NCI-H345 treated with DMSO at 0.1 percent for 48 hours (cell line): ENCODE measurements around the gene SPACA7.

Experiments
- DNase-seq: peaks from one replicate; lab custom pipeline; 2025; ENCODE audit not compliant: unreplicated experiment; lab: John Stamatoyannopoulos, UW

The SPACA7 gene

DNA sequence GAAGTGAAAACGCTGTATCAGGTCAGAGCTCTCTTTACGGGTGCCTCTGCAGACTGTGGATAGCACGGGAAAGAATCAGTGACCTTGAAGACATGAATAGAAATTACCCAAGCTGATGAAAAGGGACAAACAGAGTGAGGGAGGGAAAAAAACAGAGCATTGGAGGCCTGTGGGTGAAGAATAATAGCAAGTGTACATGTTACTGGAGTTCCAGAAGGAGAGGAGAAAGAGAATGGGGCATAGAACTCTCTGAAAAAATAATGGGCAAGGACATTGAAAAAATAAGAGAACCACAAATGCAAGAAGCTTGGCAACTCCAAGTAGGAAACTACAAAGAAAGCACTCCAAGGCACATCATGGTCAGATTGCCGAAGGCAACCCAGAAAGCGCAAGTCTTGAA is 86.3 kb downstream of the SPACA7 start:
- no peak for DNase-seq

DNA sequence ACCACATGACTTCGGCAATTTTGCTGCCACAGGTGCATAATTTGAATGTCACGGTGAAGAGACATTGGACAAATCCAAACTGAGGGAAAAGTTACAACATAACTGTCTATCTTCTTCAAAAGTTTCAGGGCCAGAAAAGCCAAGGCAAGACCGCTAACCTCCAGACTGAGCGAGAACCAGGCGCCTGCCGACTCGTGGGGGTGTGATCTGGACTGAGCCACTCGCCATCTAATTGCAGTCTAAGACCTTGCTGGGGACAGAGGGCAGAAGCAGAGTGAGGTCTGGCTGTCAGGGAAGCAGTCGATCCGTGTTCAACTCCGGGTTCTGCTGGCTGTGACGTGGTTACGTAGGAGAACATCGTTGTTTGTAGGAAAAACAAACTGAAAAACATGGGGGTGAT is 88.6 kb downstream of the SPACA7 start:
- no peak for DNase-seq

DNA sequence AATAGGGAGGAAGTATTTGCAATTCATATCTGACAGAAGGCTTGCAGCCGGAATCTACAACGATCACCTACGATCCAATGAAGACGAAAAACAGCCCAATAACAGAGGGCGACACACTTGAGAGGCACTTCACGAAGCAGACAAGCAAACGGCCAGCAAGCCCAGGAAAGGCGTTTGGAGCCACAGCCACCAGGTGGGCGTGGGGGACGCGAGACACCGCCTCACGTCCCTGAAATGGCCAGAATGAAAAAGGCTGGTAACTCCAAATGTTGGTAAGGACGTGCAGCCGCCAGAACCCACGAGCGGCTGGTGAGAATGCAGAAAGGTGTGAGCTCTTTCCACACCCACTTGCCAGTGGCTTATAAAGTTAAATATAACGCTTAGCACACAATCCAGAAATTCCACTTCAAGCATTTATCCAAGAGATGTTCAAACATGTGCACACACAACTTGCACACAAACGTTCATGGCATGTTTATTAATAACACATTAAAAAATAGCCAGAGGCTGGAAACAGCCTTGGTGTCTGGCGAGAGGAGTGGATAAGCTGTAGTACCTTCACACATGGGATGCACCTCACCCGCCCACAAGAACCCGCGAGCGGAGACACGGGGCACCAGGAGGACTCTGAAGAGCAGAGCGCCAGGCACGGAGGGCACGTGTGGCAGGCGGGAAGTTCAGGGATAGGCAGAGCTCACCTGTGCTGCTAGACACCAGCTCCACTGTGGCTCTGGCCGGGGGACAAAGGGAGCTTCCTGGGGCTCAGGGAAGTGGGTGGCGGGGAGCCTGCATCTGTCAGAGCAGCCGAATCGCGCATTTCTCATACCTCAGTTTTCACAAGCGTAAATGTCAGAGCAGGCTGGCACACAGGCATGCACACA is 89.3 kb downstream of the SPACA7 start:
- no peak for DNase-seq

DNA sequence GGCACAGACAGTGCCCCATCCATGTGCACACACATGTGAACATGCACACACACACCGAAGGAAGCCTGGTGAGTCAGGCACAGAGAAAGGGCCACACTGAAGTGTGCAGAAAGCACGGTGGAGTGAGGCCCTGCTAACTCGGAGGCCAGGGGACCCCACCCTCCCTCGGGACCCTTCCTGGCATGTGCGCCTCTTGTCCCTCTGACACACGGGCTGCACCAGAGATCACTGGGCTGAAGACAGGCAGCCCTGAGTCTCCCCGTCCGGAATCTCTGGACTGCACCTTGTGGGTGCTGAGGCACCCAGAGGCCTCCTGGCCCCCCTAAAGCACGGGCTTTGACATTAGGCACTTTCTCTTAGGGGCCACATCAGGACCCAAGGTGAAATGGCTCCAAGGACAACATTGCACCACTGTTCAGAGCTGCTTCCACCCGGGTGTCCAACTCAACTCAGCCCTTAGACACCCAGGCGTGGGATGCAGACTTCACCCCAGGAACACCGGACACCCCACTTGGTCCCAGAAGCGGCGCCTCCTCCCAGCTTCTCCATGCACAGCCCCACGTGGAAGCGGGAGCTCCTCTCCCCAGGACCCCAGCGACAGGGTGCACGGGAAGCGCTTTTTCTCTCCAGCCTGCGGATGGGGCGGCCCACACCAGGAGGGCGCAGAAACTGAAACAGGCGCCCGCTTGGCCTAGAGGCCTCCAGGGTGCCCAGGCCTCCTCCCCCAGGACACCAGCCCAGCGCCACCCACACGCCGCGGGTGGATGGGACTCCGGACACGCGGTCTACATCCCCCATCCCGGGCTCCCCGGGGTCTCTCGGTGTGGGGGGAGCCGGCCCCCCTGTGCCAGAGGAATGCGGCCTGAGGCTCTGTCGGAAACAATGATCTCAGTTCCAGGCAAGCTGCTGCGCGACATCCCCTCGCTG is 90.2 kb downstream of the SPACA7 start:
- no peak for DNase-seq

DNA sequence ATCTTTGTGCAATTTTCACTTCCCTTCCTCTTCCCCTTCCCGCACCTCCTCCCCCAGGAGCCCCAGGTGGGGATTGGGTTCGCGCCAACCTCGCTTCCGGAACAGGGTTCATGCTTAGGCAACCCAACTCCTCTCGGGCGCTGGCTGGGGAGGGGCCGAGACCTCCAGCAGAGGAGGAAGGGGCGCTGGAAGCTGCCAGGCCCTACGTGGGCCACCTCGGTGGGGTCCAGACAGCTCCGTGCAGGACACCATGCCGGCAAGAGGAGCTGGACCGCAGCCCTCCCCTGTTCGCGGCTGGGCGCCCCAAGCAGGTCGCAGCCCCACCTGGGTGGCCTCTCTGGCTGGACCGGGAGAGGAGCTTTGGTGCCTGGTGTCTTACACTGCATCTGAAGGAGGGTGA is 91.1 kb downstream of the SPACA7 start:
- no peak for DNase-seq

DNA sequence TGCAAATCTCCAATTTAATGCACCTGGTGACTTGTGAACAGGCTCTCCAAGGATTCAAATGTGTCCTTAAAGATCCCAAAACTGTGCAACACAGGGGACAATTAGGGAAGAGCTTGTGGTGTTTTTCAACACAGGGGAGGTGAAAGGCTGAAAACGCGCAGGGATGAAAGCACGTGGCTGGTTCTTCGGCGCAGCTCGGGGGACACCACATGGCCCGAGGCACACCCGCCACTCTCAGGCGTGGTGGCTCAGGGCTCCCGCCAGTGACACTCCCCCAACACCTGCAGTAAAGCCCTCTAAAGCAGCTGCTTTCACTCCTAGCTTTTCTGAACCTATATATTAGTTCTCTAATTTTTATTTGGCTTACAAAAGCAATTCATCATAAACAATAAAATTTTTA is 91.9 kb downstream of the SPACA7 start:
- DNase-seq = no peak

DNA sequence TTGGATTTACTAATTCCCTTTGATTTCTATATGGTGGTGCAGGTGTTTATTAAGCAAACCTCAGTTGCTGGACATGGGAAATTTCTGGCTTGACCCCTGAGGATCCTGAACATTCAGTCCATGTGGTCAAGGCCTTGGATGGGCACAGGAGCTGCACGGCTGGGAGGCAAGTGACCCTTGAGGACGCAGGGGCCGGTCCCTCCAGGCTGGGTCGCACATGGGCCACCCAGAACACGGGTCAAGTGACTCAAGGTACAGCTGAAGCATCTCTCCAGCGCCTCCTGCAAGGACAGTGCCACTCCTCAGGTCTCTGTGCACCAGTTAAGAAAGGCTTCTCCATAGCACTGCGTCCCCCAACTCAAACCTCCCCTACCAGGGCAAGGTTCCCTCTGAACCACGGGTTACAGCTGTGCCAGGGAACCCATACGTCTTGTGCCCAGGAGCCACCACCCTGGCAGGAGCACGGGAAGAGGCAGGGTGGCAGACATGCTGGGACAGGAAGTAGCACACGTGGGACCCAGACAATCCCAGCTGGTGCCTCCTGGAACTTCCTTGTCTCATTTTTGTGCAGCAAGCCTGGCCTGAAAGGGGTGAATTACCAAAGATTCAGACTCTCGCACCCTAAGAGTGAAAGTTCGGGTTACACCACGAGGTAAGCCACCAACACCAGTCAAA is 93.1 kb downstream of the SPACA7 start:
- no peak for DNase-seq

DNA sequence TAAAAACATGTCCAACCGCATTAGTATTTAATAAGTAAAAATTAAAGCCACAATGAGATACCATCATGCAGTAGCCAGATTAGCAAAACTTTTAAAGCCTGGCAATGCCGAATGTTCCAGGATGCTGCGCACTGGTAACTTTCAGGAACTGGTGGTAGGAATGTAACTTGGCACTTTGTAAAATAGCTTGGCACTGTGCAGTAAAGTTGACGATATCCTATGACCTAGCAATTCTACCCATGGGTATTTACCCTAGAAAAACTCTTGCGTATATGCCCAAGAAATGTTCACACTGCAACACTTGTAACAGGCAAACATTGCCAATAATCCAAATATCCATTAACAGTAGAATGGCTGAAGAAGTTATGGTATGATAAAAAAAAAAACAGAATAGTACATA is 97.7 kb downstream of the SPACA7 start:
- no peak for DNase-seq

DNA sequence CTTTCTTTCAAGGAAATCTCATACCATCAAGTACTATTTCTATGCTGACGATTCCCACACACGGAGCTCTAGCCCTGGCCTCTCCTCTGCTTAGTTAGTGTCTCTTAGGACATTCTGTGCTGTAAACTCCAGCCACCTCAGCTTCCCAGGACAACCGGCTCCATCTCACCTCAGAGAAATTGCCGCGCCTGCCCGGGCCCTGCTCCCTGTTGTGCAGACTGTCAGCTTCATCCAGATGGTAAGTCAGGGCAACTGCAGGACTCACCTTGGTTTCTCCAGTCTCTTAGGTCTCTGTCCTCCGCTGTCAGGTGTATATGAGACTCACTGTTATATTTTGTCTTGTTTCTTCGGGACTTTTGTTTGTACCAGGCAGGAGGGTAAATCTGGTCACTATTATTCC is 98.7 kb downstream of the SPACA7 start:
- no peak for DNase-seq

DNA sequence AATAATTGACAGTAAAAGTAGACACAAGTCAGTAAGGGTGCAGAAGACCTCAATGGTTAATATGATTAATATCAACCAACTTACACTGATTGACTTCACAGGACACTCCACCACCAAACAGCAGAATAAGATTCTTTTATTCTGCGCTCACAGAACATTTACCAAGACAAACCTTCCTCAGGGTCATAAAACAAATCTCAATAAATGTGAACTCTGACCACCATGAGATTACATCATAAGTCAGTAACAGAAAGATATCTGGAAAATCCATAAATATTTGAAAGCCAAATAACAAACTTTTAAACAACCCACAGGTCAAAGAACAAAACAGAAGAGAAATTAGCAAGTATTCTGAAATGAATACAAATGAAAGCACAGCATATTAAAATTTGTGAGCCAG is 99.7 kb downstream of the SPACA7 start:
- no peak for DNase-seq

DNA sequence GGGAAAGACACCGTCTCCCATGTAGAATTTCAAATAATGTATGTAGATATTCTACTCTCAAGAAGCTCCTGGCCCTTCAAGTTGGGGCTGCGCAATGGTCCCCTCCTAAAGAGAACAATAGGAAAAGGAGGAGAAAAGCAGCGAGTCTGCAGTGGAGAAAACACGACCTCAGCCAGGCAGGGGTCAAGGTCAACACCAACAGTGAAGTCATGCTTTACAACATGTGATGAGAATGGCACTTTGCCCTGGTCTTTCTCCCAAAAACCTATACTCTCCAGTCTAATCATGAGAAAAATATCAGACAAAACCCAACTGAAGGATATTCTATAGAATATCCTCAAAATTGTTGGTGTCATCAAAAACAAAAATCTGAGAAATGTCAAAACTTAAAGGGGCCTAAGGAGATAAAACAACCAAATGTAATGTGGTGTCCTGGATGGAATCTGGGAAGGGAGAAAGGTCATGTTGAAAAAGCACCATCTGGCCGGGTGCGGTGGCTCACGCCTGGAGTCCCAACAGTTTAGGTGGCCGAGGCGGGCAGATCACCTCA is 101.0 kb downstream of the SPACA7 start:
- no peak for DNase-seq

DNA sequence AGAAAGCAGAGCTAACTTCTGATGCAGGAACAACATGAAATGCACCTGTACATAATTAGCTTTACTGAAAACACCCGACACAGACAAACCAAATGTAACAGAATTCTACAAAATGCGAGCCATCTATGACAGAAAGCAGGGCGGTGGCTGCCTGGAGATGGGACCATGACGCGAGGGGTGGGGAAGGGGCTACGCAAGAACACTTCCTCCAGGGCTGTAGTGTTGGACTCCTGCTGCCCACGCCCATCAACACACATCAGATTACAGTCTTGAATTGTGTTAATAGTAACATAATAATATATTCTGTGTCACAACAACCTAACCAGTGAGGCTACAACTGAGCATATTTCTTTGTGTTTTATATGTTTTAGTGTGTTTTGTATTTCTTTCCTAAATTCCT is 103.2 kb downstream of the SPACA7 start:
- no peak for DNase-seq

DNA sequence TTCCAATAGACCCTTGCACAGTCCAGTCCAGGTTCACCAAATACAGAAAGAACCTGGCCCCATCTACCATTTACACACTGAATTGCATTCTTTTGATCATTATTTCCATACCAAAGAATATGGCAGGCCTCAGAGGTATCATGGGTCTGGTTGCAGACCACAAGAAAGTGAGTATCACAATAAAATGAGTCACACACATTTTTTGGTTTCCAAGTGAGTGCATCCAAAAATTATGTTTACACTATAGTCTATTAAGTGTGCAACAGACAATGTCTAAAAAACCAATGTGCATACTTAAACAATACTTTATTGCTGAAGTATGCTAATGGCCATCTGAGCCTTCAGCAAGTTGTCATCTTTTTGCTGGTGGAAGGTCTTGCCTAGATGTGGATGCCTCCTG is 105.3 kb downstream of the SPACA7 start:
- no peak for DNase-seq

DNA sequence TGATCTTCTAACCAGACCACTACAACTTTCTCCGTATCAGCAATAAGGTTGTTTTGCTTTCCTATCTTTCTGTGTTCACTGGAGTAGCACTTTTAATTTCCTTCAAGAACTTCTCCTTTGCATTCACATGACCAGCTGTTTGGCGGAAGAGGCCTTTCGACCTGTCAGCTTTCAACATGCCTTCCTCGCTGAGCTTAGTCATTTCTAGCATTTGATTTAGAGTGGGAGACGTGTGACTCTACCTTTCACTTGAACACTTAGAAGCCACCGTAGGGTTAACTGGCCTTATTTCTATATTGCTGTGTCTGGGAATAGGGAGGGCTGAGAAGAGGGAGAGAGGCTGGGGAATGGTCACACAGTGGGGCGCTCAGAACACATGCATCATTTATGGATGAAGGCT is 107.1 kb downstream of the SPACA7 start:
- DNase-seq = no peak
